Measurements from ENCODE around the gene ATP7A.
"Not testable (repeated sequence)": the region's sequence is repeated elsewhere in the genome, so short reads cannot be mapped to it uniquely, and the experiment has no call there.

ATP7A gene

GRCh38 chrX:77900688-77901087 is 9.8 kb upstream of the ATP7A start:
- TF ChIP-seq ZFX (IDR thresholded peaks at IDR 0.05) = no peak
- TF ChIP-seq CTCF (conservative IDR thresholded peaks at IDR 0.05) = no peak
- no peak overlapping the region for H3K27ac ChIP-seq

GRCh38 chrX:77901506-77901905 is 9.0 kb upstream of the ATP7A start:
- no peak for TF ChIP-seq ZFX (IDR thresholded peaks at IDR 0.05)
- no peak for TF ChIP-seq CTCF (conservative IDR thresholded peaks at IDR 0.05)
- no peak overlapping the region for H3K27ac ChIP-seq

- no peak for TF ChIP-seq CTCF (conservative IDR thresholded peaks at IDR 0.05)
- TF ChIP-seq ZFX (IDR thresholded peaks at IDR 0.05) = no peak
Measured at GRCh38 chrX:77917294-77917933, 6.9 kb downstream of the ATP7A start.

GRCh38 chrX:77918568-77918967 is 8.1 kb downstream of the ATP7A start:
- no peak for TF ChIP-seq ZFX (IDR thresholded peaks at IDR 0.05)
- no peak for TF ChIP-seq CTCF (conservative IDR thresholded peaks at IDR 0.05)
- H3K27ac ChIP-seq = no peak overlapping the region

More at GRCh38 chrX:77917294-77917933, 6.9 kb downstream of the ATP7A start:
- no peak overlapping the region for H3K27ac ChIP-seq

- not testable (repeated sequence) for H3K27ac ChIP-seq
Measured at GRCh38 chrX:77919370-77919769, 8.9 kb downstream of the ATP7A start.

GRCh38 chrX:77922787-77923186 is 12.3 kb downstream of the ATP7A start:
- TF ChIP-seq CTCF (conservative IDR thresholded peaks at IDR 0.05) = no peak
- no peak for TF ChIP-seq ZFX (IDR thresholded peaks at IDR 0.05)
- H3K27ac ChIP-seq = no peak overlapping the region

GRCh38 chrX:77924320-77924859 is 13.9 kb downstream of the ATP7A start:
- TF ChIP-seq ZFX (IDR thresholded peaks at IDR 0.05) = no peak
- no peak for TF ChIP-seq CTCF (conservative IDR thresholded peaks at IDR 0.05)
- H3K27ac ChIP-seq = no peak overlapping the region

GRCh38 chrX:77925764-77926163 is 15.3 kb downstream of the ATP7A start:
- TF ChIP-seq CTCF (conservative IDR thresholded peaks at IDR 0.05) (no peak), ZFX (IDR thresholded peaks at IDR 0.05) (no peak)
- H3K27ac ChIP-seq = no peak overlapping the region
